ENCODE data around the gene SYCP3. TPM values are rescaled to one million over a fixed set of nuclear protein-coding genes. Genes with fewer than 3 reads are reported as not detected.
"Not testable (repeated sequence)": the region's sequence is repeated elsewhere in the genome, so short reads cannot be mapped to it uniquely, and the experiment has no call there.

Gene SYCP3
- total RNA-seq, 1 donor from 2014 or later = 0.64 TPM

GRCh38 chr12:101690544-101691098 lies 48.6 kb downstream of the SYCP3 start:
- Histone ChIP-seq H3K9me3 (no peaks in the 10 kb centered on the region), H3K27ac (no peak overlapping the region), H3K4me3 (no peak overlapping the region), H3K27me3 (no peaks in the 10 kb centered on the region), H3K36me3 (no peaks in the 10 kb centered on the region), H3K4me1 (no peaks in the 10 kb centered on the region)
- ATAC-seq = no peak
- TF ChIP-seq CTCF (IDR thresholded peaks at IDR 0.05) = no peak
- DNase-seq = no peak
- intact Hi-C loops (cut with DNase I) = no loop called here

- H3K27me3 ChIP-seq = no peaks in the 10 kb centered on the region
- intact Hi-C loops (cut with DNase I) = no loop called here
- ATAC-seq (no peak), DNase-seq (no peak)
- TF ChIP-seq CTCF (IDR thresholded peaks at IDR 0.05) = no peak
- H3K4me1 ChIP-seq = no peaks in the 10 kb centered on the region
- no peak overlapping the region for H3K27ac ChIP-seq
- no peak overlapping the region for H3K4me3 ChIP-seq
- no peaks in the 10 kb centered on the region for H3K9me3 ChIP-seq
- no peaks in the 10 kb centered on the region for H3K36me3 ChIP-seq
Measured at GRCh38 chr12:101686176-101686575, 53.1 kb downstream of the SYCP3 start.

GRCh38 chr12:101685092-101685491 lies 54.2 kb downstream of the SYCP3 start:
- no peak overlapping the region for H3K27ac ChIP-seq
- no peaks in the 10 kb centered on the region for H3K4me1 ChIP-seq
- no peaks in the 10 kb centered on the region for H3K27me3 ChIP-seq
- H3K36me3 ChIP-seq = no peaks in the 10 kb centered on the region
- DNase-seq = no peak
- intact Hi-C loops (cut with DNase I) = no loop called here
- H3K9me3 ChIP-seq = no peaks in the 10 kb centered on the region
- no peak overlapping the region for H3K4me3 ChIP-seq
- no peak for TF ChIP-seq CTCF (IDR thresholded peaks at IDR 0.05)
- ATAC-seq = no peak

- ATAC-seq; H3K4me1 ChIP-seq; DNase-seq; H3K27ac ChIP-seq; intact Hi-C loops (cut with DNase I); H3K4me3 ChIP-seq; H3K36me3 ChIP-seq; H3K9me3 ChIP-seq; H3K27me3 ChIP-seq: not testable (repeated sequence)
Measured at GRCh38 chr12:101681627-101682026, 57.6 kb downstream of the SYCP3 start.

GRCh38 chr12:101680647-101681046 lies 58.6 kb downstream of the SYCP3 start:
- no peak for TF ChIP-seq CTCF (IDR thresholded peaks at IDR 0.05)
- H3K27me3 ChIP-seq = no peaks in the 10 kb centered on the region
- intact Hi-C loops (cut with DNase I) = no loop called here
- H3K9me3 ChIP-seq = no peaks in the 10 kb centered on the region
- ATAC-seq = no peak
- no peaks in the 10 kb centered on the region for H3K36me3 ChIP-seq
- H3K4me3 ChIP-seq = no peak overlapping the region
- no peak for DNase-seq
- H3K4me1 ChIP-seq = no peaks in the 10 kb centered on the region
- no peak overlapping the region for H3K27ac ChIP-seq

- no peak overlapping the region for H3K27ac ChIP-seq
- H3K9me3 ChIP-seq = no peaks in the 10 kb centered on the region
- ATAC-seq = no peak
- no peaks in the 10 kb centered on the region for H3K4me1 ChIP-seq
- intact Hi-C loops (cut with DNase I) = no loop called here
- TF ChIP-seq CTCF (IDR thresholded peaks at IDR 0.05) = no peak
- H3K27me3 ChIP-seq = no peaks in the 10 kb centered on the region
- no peaks in the 10 kb centered on the region for H3K36me3 ChIP-seq
- DNase-seq = no peak
- H3K4me3 ChIP-seq = no peak overlapping the region
Measured at GRCh38 chr12:101680240-101680639, 59.0 kb downstream of the SYCP3 start.

Other genes starting within 250 kb of the SYCP3 start
- gene MYBPC1, start 144.5 kb downstream of the SYCP3 start, total RNA-seq = not detected
- gene CHPT1, start 41.8 kb downstream of the SYCP3 start, total RNA-seq = 71.4 TPM
- 65.9 TPM for gene GNPTAB, start 91.5 kb upstream of the SYCP3 start, total RNA-seq
- 162 TPM for gene DRAM1, start 138.1 kb upstream of the SYCP3 start, total RNA-seq